ENCODE measurements around the gene SLC7A5.

DNA sequence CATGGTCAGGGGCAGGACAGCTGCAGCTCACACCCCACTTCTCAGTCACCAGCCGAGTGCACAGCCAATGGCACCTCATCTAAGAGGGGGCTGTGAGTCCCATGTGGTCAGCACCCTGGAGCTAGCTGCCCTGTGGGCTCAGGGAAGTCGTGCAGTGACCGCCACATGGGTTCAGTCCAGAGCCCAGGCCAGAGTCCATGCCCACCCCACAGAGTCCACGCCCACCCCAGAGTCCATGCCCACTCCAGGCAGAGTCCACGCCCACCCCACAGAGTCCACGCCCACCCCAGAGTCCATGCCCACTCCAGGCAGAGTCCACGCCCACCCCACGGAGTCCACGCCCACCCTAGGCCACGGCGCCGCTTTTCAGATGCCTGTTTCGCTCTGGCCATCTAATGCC is 24.1 kb downstream of the SLC7A5 start:
- TF ChIP-seq, protein P1, sequence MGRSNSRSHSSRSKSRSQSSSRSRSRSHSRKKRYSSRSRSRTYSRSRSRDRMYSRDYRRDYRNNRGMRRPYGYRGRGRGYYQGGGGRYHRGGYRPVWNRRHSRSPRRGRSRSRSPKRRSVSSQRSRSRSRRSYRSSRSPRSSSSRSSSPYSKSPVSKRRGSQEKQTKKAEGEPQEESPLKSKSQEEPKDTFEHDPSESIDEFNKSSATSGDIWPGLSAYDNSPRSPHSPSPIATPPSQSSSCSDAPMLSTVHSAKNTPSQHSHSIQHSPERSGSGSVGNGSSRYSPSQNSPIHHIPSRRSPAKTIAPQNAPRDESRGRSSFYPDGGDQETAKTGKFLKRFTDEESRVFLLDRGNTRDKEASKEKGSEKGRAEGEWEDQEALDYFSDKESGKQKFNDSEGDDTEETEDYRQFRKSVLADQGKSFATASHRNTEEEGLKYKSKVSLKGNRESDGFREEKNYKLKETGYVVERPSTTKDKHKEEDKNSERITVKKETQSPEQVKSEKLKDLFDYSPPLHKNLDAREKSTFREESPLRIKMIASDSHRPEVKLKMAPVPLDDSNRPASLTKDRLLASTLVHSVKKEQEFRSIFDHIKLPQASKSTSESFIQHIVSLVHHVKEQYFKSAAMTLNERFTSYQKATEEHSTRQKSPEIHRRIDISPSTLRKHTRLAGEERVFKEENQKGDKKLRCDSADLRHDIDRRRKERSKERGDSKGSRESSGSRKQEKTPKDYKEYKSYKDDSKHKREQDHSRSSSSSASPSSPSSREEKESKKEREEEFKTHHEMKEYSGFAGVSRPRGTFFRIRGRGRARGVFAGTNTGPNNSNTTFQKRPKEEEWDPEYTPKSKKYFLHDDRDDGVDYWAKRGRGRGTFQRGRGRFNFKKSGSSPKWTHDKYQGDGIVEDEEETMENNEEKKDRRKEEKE (IDR thresholded peaks at IDR 0.05): no peak
- no peak for TF ChIP-seq HDAC2 (CRISPR knock-in tag; IDR thresholded peaks at IDR 0.05)
